K562 (cell line): ENCODE data around the gene PRKACA.

Experiments
- CEBPB ChIP-seq: fragments of 450-650 bp; IDR thresholded peaks from 2 replicates; pipeline ENCODE4 v1.6.1; 2016; ENCODE audit warnings: missing genetic modification characterization, missing compliant biosample characterization
- DDX20 ChIP-seq: fragments of 450-650 bp; IDR thresholded peaks from 2 replicates; pipeline ENCODE4 v1.6.1; 2016; ENCODE audit warnings: missing genetic modification characterization, low read depth, mild to moderate bottlenecking, missing compliant biosample characterization, moderate library complexity
- ELF4 ChIP-seq: fragments of 450-650 bp; formaldehyde crosslinking; IDR thresholded peaks from 2 replicates; pipeline ENCODE4 v1.4.0; 2022; ENCODE audit warnings: missing genetic modification characterization
- EP300 ChIP-seq: IDR thresholded peaks from 2 replicates; pipeline ENCODE4 v1.6.1; 2012; ENCODE audit warnings: low read length, improper control_type of control experiment
- FOXP4 ChIP-seq: sonication (generic); formaldehyde crosslinking; IDR thresholded peaks from 2 replicates; pipeline ENCODE4 v1.8.0; 2022; ENCODE audit warnings: mild to moderate bottlenecking, missing genetic modification reagents, borderline replicate concordance
- HDAC8 ChIP-seq: fragments of 450-650 bp; IDR thresholded peaks from 2 replicates; pipeline ENCODE4 v1.6.1; 2016; ENCODE audit warnings: mild to moderate bottlenecking, missing genetic modification characterization, moderate library complexity, missing compliant biosample characterization
- KDM4B ChIP-seq, 2 experiments: fragments of 450-650 bp in 1 of 2; sonication (generic) in 1 of 2; IDR thresholded peaks; 2 replicates each; pipeline ENCODE4 v1.6.1; 2016 to 2017; ENCODE audit warnings: borderline replicate concordance in 2 of 2, antibody characterized with exemption in 1 of 2, low read depth in 1 of 2, mild to moderate bottlenecking in 1 of 2
- MXI1 ChIP-seq: IDR thresholded peaks from 2 replicates; pipeline ENCODE4 v1.6.1; 2011; ENCODE audit warnings: low read depth, mild to moderate bottlenecking, improper control_type of control experiment, low read length
- POLR2AphosphoS5 ChIP-seq: IDR thresholded peaks from 2 replicates; pipeline ENCODE4 v1.6.1; 2011; ENCODE audit warnings: mild to moderate bottlenecking, low read depth, low read length, moderate library complexity; ENCODE audit not compliant: control insufficient read depth, insufficient read depth
- PRPF4 ChIP-seq: fragments of 200-400 bp; formaldehyde crosslinking; IDR thresholded peaks from one replicate; pipeline ENCODE4 v1.6.1; 2017; ENCODE audit warnings: low read length, low read depth, mild to moderate bottlenecking; ENCODE audit not compliant: insufficient read depth, poor library complexity, severe bottlenecking
- SRSF1 ChIP-seq: fragments of 200-400 bp; formaldehyde crosslinking; IDR thresholded peaks from 2 replicates; pipeline ENCODE4 v1.6.1; 2017; ENCODE audit warnings: mild to moderate bottlenecking, low read depth, low read length, moderate library complexity
- ZBTB43 ChIP-seq: sonication (generic); formaldehyde crosslinking; IDR thresholded peaks from 2 replicates; pipeline ENCODE4 v1.8.0; 2023; ENCODE audit warnings: mild to moderate bottlenecking, missing genetic modification reagents
- ZKSCAN3 ChIP-seq: fragments of 250-450 bp; sonication (Bioruptor Pico); IDR thresholded peaks from 2 replicates; pipeline ENCODE4 v1.4.0; 2020
- TF ChIP-seq, protein P1 (sequence below), 3 experiments: IDR thresholded peaks in 2 of 3; conservative IDR thresholded peaks in 1 of 3; 2 replicates each; pipeline ENCODE4 v1.5.1; 2011 to 2012; ENCODE audit warnings: low read length in 3 of 3, mild to moderate bottlenecking in 3 of 3, control low read depth in 2 of 3, improper control_type of control experiment in 1 of 3, inconsistent platforms in 1 of 3, low read depth in 1 of 3, mixed read lengths in 1 of 3, moderate library complexity in 1 of 3; ENCODE audit not compliant: insufficient read depth in 2 of 3

- no peak for TF ChIP-seq ZKSCAN3 (CRISPR knock-in tag)
- TF ChIP-seq ZBTB43 (CRISPR knock-in tag), result no peak
- no peak for TF ChIP-seq PRPF4
- no peak for TF ChIP-seq KDM4B (IDR thresholded peaks at IDR 0.05; ENCODE audit: borderline replicate concordance in 2 of 2, low read depth in 1 of 2)
- no peak for TF ChIP-seq FOXP4 (CRISPR knock-in tag)
- TF ChIP-seq HDAC8 (tag), result no peak
- TF ChIP-seq MXI1, result no peak
- no peak for TF ChIP-seq SRSF1
- TF ChIP-seq, protein P1, sequence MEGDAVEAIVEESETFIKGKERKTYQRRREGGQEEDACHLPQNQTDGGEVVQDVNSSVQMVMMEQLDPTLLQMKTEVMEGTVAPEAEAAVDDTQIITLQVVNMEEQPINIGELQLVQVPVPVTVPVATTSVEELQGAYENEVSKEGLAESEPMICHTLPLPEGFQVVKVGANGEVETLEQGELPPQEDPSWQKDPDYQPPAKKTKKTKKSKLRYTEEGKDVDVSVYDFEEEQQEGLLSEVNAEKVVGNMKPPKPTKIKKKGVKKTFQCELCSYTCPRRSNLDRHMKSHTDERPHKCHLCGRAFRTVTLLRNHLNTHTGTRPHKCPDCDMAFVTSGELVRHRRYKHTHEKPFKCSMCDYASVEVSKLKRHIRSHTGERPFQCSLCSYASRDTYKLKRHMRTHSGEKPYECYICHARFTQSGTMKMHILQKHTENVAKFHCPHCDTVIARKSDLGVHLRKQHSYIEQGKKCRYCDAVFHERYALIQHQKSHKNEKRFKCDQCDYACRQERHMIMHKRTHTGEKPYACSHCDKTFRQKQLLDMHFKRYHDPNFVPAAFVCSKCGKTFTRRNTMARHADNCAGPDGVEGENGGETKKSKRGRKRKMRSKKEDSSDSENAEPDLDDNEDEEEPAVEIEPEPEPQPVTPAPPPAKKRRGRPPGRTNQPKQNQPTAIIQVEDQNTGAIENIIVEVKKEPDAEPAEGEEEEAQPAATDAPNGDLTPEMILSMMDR (IDR thresholded peaks at IDR 0.05 in 2 of 3, conservative IDR thresholded peaks at IDR 0.05 in 1 of 3; ENCODE audit: insufficient read depth in 2 of 3, low read depth in 1 of 3, low read length in 3 of 3), result no peak
- TF ChIP-seq EP300, result no peak
- TF ChIP-seq POLR2AphosphoS5, result no peak
- no peak for TF ChIP-seq DDX20 (tag)
- no peak for TF ChIP-seq ELF4 (CRISPR knock-in tag)
- TF ChIP-seq CEBPB (tag), result no peak
These were observed 5.3 kb downstream of the PRKACA start for GRCh38 chr19:14112051-14112808.
